ENCODE results near the gene MKRN2. TPM values are rescaled to one million over a fixed set of nuclear protein-coding genes. Genes with fewer than 3 reads are reported as not detected.

Gene MKRN2
- total RNA-seq, 1 experiment from 2014 or later, result 18.2 TPM

GRCh38 chr3:12591997-12592715, 35.3 kb downstream of the MKRN2 start:
- no peak for TF ChIP-seq ERG (CRISPR knock-in tag; IDR thresholded peaks at IDR 0.05)
- TF ChIP-seq, protein P1, sequence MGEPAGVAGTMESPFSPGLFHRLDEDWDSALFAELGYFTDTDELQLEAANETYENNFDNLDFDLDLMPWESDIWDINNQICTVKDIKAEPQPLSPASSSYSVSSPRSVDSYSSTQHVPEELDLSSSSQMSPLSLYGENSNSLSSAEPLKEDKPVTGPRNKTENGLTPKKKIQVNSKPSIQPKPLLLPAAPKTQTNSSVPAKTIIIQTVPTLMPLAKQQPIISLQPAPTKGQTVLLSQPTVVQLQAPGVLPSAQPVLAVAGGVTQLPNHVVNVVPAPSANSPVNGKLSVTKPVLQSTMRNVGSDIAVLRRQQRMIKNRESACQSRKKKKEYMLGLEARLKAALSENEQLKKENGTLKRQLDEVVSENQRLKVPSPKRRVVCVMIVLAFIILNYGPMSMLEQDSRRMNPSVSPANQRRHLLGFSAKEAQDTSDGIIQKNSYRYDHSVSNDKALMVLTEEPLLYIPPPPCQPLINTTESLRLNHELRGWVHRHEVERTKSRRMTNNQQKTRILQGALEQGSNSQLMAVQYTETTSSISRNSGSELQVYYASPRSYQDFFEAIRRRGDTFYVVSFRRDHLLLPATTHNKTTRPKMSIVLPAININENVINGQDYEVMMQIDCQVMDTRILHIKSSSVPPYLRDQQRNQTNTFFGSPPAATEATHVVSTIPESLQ (CRISPR knock-in tag; IDR thresholded peaks at IDR 0.05), result no peak
- no peak for TF ChIP-seq PRRX2 (CRISPR knock-in tag; IDR thresholded peaks at IDR 0.05)
- TF ChIP-seq ARID4B (CRISPR knock-in tag; IDR thresholded peaks at IDR 0.05; ENCODE audit: borderline replicate concordance), result no peak
- TF ChIP-seq ZNF671 (CRISPR knock-in tag; IDR thresholded peaks at IDR 0.05), result no peak
- TF ChIP-seq, protein P2, sequence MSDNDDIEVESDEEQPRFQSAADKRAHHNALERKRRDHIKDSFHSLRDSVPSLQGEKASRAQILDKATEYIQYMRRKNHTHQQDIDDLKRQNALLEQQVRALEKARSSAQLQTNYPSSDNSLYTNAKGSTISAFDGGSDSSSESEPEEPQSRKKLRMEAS (CRISPR knock-in tag; IDR thresholded peaks at IDR 0.05), result no peak
- TF ChIP-seq KAT7 (CRISPR knock-in tag; IDR thresholded peaks at IDR 0.05; ENCODE audit: borderline replicate concordance), result no peak
- TF ChIP-seq, protein P3, sequence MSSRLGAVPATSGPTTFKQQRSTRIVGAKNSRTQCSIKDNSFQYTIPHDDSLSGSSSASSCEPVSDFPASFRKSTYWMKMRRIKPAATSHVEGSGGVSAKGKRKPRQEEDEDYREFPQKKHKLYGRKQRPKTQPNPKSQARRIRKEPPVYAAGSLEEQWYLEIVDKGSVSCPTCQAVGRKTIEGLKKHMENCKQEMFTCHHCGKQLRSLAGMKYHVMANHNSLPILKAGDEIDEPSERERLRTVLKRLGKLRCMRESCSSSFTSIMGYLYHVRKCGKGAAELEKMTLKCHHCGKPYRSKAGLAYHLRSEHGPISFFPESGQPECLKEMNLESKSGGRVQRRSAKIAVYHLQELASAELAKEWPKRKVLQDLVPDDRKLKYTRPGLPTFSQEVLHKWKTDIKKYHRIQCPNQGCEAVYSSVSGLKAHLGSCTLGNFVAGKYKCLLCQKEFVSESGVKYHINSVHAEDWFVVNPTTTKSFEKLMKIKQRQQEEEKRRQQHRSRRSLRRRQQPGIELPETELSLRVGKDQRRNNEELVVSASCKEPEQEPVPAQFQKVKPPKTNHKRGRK (CRISPR knock-in tag; IDR thresholded peaks at IDR 0.05; ENCODE audit: borderline replicate concordance), result no peak
- no peaks in the 10 kb centered on the region for H3K9me3 Mint-ChIP-seq
- DNase-seq (ENCODE audit: low spot score) (no peak), ATAC-seq (peak; percentile 57)
- H3K27me3 Mint-ChIP-seq (ENCODE audit: low read depth), result no peaks in the 10 kb centered on the region
- H3K27ac Mint-ChIP-seq, result no peak overlapping the region
- ChIA-PET POLR2A (interaction anchor here (0.6 kb wide), 1 partner anchor 836 kb away, joined by 3 read pairs; no protein-coding TSS in a partner anchor), CTCF (interaction anchor here (0.7 kb wide), 1 partner anchor 25 kb away, joined by 3 read pairs; no protein-coding TSS in a partner anchor)
- H3K4me3 Mint-ChIP-seq, result no peak overlapping the region
- no peaks in the 10 kb centered on the region for H3K4me1 Mint-ChIP-seq
- H3K36me3 Mint-ChIP-seq, result peaks cover 62% of the 10 kb centered on the region

DNA sequence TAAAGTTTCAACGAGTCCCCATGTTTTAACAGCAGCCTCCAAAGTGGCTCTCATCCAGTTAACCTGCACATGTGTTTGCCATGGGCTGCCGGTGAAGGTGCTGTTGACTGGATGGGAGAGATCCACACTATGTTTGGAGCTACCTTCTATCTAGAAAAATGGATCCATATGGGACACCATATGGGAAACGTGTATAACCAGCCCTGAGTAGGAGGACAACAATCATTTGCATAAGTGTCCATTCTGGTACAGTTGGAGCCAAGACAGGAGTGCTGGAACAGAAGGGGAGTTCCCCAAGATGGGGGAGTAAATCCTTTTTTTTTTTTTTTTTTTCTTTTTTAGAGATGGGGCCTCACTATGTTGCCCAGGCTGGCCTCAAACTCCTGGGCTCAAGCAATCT, 36.6 kb downstream of the MKRN2 start:
- Mint-ChIP-seq H3K27me3 (ENCODE audit: low read depth) (no peaks in the 10 kb centered on the region), H3K4me1 (no peaks in the 10 kb centered on the region), H3K9me3 (no peaks in the 10 kb centered on the region), H3K36me3 (peaks cover 71% of the 10 kb centered on the region), H3K27ac (peak overlapping the region; percentile 55; the same call in 1 of the 2 replicates), H3K4me3 (no peak overlapping the region)
- DNase-seq (ENCODE audit: low spot score), result no peak
- ChIA-PET POLR2A (no interaction called here), CTCF (no interaction called here)
- no peak for ATAC-seq
- TF ChIP-seq, protein P4, sequence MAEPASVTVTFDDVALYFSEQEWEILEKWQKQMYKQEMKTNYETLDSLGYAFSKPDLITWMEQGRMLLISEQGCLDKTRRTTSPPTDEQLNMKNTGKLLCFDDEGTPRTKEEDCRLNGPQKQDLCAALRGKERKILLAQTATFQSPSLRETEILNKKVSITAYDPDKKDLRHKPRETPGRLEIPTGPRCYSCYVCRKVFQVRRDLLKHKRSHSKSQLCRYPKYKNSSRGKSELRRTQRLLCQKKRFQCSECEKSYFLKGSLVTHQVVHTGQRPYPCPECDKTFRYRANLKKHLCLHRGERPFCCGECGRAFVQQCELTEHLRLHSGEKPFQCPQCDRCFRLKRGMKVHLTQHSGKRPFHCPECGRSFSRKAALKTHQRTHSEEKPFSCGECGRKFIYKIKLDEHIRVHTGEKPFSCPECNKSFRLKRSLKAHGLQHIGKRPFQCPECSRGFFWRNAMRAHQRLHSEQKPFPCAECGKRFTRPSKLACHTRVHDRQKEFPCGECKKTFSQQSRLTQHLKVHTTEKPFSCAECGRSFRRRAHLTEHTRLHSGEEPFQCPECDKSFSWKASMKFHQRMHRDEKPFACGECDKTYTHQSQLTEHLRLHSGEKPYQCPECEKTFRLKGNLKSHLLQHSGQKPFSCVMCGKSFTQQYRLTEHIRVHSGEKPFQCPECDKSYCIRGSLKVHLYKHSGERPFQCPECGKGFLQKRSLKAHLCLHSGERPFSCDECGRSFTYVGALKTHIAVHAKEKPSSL (CRISPR knock-in tag; conservative IDR thresholded peaks at IDR 0.05), result no peak
- no peak for TF ChIP-seq KAT7 (CRISPR knock-in tag; IDR thresholded peaks at IDR 0.05; ENCODE audit: borderline replicate concordance)
- no peak for TF ChIP-seq NR1H2 (CRISPR knock-in tag; IDR thresholded peaks at IDR 0.05)
- TF ChIP-seq, protein P5, sequence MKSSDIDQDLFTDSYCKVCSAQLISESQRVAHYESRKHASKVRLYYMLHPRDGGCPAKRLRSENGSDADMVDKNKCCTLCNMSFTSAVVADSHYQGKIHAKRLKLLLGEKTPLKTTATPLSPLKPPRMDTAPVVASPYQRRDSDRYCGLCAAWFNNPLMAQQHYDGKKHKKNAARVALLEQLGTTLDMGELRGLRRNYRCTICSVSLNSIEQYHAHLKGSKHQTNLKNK (CRISPR knock-in tag; IDR thresholded peaks at IDR 0.05), result no peak
- TF ChIP-seq, protein P6, sequence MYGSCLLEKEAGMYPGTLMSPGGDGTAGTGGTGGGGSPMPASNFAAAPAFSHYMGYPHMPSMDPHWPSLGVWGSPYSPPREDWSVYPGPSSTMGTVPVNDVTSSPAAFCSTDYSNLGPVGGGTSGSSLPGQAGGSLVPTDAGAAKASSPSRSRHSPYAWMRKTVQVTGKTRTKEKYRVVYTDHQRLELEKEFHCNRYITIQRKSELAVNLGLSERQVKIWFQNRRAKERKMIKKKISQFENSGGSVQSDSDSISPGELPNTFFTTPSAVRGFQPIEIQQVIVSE (CRISPR knock-in tag; IDR thresholded peaks at IDR 0.05; ENCODE audit: borderline replicate concordance), result no peak
- TF ChIP-seq CREB1 (CRISPR knock-in tag; IDR thresholded peaks at IDR 0.05), result no peak
- TF ChIP-seq RELA (CRISPR knock-in tag; IDR thresholded peaks at IDR 0.05; ENCODE audit: borderline replicate concordance), result no peak
- TF ChIP-seq ZNF219 (CRISPR knock-in tag; IDR thresholded peaks at IDR 0.05; ENCODE audit: borderline replicate concordance), result no peak
- no peak for TF ChIP-seq MXD4 (CRISPR knock-in tag; IDR thresholded peaks at IDR 0.05; ENCODE audit: borderline replicate concordance)
- no peak for TF ChIP-seq E2F4 (CRISPR knock-in tag; IDR thresholded peaks at IDR 0.05; ENCODE audit: borderline replicate concordance, low read depth)

Data from WTC11 (cell line).